GM19328 (cell line): ENCODE results near the gene VPS41.

Experiments
- ATAC-seq: cut with Tn5 transposase; IDR thresholded peaks from one replicate; pipeline ENCODE4 v1.9.1; 2021; ENCODE audit warnings: mild to moderate bottlenecking, moderate library complexity; ENCODE audit not compliant: unreplicated experiment

The VPS41 gene

DNA sequence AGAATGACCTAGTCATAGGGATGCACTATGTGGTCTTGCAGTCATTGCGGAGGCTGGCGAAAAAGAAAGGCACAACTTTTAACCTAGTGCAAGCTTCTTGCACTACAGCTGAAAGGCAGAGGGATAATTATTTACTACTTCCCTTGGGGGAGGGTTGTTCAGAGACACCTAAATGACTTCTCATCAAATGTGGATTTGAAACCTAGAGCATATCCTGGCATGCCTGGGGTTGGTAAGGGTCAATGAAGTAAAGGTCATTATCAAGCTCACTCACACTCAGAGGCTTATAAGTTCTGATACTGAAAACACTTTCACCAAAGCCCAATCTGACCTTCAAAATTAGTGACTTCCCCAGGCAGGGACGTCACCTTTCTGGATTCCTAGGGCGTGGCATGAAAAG, 168.9 kb downstream of the VPS41 start:
- no peak for ATAC-seq

DNA sequence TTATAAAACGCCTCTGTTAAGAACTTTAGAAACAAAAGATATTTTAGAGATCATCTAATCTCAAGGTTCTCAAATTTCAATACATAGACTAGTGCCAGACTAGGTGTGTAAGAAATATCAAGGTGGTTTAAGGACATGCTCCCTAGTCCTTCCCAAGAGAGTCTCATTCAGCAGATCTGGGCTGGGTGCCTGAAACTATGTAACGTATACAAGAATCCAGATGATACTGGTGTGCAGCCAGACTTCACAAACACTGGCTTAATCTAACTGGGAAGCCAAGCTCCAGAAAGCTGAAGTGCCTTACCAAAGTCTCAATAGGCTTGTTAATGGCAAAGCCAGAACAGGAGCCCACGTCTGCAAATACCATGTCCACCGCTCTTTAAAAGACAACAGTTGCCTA, 172.9 kb downstream of the VPS41 start:
- ATAC-seq = no peak

DNA sequence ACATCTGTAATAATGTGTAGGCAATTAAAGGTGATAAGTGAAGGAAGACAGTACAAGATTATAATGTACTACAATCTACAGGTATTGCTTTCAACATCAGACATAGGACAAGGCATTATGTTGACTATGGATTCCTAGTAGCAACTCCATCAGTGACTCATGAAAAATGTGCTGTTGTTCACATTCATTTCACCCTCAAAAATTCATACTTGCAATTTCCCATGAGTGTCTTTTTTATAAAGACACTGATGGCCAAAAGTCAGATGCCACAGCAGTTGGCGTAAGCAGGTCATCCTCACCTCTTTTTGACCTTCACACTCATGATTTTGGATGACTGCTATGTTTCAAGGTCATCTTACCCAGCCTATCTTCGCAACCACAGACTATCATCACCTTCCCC, 177.8 kb downstream of the VPS41 start:
- no peak for ATAC-seq

DNA sequence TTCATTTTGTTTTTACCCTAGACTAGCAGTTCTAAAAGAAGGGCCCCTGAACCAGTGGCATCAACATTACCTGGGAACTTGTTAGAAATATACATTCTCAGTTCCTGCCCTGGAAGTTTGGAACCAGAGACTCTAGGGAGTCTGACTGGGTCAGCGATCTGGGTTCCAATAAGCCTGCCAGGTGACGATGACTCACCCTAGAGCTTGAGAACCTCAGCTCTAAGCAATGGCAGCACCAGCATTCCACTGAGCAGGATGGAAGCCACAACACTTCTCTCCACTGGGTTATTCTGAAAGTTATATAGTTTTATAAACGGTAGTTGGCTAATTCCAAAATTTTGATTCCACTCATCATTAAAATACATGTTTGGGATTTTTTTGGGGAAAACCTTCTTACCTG, 180.8 kb downstream of the VPS41 start:
- ATAC-seq = no peak

DNA sequence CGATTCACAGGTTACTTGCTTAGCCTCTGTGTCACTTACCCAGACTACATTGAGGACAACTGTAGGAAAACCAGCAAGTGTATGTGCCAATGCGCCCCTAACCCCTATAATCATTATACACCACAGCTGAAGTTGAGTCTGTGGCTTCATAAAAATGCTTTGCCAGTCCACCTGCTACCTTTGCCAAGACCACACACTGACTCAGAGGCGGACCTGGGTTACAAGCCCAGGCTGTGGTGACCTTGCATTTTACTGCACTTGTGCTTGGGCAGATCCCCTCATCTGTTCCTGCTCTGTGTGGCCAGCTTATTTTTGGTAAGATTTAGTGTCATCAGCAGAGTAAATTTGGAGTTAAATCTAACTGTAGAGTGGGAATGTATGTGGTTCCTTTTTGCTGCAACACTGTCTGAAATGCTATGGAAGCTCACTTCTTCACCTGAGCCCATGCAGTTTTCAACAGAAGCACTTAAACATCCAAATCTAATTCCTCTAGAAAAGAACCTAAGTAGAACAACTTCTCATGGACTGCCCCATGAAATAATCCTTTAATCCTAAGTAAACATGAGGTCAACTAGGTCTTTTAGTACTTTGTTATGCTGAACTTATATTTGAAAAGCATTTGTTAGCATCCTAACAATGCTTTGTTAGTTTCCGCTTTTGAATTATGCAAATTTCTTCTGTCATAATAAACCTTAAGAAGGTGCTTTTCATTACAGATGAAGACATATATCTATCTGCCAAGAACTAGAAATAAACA, 181.6 kb downstream of the VPS41 start:
- no peak for ATAC-seq

DNA sequence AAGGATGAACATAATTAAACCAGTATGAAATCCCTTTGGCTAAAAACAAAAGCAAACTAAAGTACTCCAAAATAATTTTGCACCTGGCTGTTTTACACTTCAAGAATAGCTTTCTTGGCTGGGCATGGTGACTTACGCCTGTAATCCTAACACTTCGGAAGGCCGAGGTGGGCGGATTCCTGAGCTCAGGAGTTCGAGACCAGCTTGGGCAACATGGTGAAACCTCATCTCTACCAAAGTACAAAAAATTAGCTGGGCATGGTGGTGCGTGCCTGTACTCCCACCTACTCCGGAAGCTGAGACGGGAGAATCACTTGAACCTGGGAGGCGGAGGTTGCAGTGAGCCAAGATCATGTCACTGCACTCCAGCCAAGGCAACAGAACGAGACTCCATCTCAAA, 185.7 kb downstream of the VPS41 start:
- ATAC-seq = no peak

DNA sequence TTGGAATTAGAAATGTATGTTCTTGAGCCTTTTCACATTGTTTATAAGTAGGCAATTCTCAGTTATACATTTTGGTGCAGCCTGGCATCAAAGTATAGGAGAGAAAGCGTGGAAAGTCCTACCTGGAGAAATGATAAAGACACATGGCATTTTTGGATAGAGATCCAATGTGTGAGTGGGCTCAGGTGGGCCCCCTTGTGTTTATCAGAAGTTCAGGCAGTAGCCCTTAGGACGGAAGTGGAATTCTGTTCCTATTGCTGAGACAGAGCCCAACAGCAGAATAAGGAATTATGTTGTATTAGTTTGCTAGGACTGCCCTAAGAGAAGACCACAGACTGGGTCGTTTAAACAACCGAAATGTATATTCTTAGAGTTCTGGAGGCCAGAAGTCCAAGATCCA, 192.6 kb downstream of the VPS41 start:
- ATAC-seq = no peak

DNA sequence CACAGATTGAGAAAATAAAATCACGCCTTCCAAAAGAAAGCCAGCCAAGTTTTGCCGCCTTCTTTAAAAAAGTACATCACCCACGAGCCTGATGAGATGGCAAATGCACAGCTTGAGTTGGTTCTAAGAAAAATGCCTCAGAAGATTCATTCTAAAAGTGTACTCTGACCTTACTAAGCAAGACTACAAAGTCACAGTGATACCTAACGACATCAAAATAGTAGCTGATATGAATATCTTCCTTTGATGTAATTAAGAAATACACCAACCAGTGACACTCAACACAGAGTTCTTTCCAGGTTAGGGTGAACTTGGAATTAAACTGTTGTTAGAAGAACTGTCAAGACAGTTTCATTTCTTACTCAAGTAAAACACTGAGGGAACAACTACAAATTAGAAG, 199.9 kb downstream of the VPS41 start:
- ATAC-seq = no peak

DNA sequence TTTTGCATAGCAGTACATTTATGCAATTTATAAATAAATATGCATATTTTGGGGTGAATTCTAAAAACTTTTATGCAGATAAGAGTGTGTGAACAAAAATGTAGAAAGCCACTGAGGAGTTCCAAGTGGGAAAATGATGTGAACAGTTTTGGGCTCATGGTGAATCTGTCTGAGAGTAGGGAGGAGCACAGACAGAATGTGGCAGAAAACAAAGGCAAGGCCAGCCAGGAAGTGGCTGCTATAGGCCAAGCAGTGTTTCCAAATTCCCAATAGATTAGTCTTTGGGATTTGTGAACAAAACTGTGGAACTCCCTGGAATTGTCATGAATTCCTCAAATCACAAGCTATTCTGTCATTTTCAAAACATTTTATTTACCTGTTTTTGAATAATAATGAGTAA, 204.2 kb downstream of the VPS41 start:
- no peak for ATAC-seq

DNA sequence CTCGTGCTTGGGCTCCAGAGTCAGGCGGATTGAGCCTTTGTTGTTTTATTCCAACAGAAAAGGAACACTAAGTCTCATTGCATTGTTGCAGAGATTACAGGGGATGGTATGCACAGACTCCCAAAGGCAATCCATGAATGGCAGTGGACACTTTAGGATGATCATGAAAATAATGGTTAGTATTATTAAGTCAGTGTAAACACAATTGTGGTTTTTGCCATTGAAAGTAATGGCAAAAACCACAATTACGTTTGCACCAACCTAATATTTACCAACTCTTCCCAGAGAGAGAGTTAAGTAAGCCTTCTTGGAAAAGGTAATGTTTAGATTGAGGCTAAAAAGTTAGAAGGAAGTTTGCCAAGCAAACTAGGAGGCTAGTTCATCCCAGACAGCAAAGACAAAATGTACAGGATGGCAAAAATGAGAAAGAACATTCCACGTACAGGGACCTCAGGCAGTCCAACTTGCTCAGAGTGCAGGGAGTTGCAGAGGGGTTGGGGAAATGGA, 204.9 kb downstream of the VPS41 start:
- no peak for ATAC-seq

DNA sequence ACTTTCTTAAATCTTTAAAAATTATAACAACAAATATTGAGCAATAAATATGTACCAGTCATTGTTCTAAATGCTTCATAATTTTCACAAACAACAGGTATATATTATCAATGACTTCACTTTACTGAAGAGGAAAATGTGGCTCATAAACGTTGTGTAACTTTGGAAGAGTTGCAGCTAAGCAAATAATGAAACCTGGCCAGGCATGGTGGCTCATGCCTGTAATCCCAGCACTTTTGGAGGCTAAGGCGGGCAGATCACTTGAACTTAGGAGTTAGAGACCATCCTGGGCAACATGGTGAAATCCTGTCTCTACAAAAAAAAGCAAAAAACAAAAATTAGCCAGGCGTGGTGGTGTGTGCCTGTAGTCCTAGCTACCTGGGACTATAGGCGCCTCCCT, 205.9 kb downstream of the VPS41 start:
- ATAC-seq = no peak

DNA sequence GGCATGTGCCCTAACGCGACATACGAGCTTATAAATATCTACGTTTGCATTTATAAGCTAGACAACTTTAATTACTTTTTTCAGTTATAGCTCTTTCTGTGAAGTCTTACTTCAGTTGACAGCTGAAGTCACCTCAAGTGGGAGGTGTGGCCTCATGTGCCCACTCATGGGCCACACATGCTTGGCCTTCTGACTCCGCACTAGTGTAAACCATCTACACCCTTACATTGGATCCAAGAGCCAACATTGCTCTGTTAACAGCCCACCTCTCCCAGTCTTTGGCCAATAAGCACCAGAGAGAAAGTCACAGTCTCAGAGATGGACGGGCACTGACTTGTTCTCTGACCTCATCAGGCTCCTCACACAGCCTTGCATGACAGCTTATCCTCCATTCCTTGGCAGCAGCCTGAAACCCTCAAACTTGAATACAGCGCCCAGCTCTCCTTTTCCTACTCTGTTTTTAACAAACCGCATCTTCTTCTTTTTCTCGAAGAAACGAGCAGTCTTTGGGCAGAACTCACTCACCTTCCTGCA, 206.9 kb downstream of the VPS41 start:
- ATAC-seq = no peak

DNA sequence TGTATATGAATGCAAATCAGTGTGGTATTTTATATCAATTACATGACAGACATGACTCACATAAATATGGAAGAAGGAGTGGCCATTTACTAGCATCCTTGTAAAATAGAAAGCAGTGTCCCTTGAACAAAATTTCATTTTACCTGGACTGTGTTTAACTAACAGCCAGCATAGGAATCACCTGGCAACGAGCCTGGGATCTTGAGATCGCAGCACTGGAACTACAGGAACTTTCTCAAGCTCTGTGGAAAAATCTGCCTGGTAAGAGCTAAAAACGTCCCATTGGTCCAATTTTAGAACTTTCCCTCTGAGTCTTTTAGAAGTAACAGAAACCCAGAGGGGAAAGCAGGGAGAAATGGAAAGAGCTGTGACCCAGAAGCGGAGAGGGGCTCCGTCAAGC, 208.9 kb downstream of the VPS41 start:
- no peak for ATAC-seq

DNA sequence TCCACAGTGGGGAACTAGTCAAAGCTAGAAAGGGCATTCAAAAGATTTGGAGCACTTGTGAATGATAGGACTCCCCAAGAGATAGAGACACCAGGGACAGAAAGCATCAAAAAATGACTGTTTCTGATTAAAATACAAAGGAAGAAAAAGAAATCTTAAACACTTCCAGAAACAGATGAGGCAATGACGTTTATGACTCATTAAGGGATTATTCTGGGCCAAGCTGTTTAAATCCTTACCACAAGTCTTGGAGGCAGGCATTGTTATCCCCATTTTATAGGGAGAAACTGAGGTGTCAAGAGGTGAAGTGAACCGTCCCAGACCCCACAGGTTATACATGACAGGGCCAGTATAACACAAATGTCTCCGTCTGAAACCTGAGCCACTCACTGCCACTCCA, 209.5 kb downstream of the VPS41 start:
- no peak for ATAC-seq

DNA sequence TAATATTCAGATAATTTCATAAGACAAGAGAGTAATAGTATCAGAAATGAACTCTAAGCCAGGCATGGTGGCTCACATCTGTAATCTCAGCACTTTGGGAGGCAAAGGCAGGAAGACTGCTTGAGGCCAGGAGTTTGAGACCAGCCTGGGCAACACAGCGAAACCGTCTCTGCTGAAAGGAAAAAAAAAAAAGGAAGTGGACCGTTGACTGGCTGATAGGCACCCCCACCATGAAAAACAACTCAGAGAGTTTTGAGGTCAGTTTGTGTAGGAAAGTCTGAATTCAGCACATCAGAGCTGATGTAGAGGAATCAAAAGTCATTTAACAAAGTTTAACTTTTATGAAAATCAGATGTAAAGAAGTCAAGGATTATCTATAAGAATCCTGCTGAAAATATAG, 214.7 kb downstream of the VPS41 start:
- ATAC-seq = no peak

DNA sequence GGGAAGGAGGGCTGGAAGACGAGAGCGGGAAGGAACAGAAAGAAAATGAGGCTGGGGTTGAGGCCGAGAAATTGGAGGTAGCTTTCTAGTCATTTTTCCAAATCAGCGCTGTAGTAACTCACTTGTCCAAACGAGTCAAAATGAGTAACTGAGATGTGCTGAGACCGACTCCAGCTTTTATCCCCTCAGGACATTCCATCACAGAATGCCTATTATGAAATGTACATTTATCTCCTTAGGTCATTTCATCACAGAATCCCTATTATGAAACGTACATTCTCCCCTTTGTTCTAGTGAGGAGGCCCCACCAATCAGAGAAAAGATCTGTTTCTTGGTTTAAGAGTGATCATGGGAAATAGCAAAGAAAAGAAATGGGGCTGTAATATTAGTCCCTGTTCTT, 222.1 kb downstream of the VPS41 start:
- ATAC-seq = no peak

DNA sequence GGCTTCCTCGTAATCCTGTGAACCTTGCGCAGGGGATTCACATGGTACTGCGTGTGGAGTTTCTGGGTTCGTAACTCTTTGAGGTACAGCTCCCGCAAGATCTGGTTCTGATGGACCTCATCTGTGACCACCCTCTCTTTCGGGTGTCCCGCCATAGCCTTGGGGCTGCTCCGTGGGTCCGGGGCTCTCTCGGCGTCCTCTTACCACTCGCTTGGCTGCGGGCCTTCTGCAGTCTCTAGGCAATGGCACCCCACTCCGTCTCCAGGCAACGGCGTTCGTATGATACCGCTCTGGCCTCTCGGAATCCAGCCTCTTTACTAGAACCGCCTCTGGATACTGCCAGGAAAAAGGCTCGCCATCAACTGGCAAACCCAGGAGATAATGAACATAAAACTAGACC, 223.1 kb downstream of the VPS41 start:
- no peak for ATAC-seq

DNA sequence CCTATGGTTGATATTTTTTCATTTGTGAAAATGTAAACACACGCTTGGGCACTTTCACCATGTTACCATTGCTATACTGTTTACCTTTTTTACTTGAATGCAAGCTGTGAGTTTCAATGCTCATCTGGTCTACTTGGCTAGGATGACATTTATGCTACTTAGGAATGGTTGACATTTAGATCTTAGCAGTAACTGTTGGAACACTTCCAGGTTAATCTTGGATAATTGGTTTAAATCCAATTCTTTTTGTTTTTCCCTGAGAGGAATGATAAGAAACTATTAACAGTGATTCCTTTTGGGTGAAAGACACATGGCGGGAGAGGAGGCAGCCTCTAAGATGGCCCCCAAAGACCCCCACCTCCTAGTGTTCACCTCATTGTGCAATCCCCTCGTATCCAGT, 226.4 kb downstream of the VPS41 start:
- ATAC-seq = no peak

DNA sequence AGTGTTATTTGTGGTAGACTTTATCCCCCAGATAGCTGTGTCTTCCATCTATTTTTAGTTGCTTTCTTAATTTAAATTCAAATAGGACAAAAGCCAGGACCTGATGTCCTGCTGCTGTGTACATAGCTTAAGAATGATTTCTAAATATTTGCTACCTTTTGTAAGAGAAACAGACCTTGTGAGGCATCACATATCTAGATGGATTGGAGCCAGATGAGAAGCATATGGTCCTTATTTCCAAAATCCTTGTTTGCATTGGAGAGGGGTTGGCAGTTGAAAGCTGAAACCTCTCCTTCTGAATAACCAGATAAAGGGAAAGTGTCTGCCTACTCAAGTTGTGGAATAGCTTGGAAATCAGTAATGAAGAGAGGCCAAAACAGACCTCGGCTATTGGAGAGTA, 227.1 kb downstream of the VPS41 start:
- ATAC-seq = no peak

DNA sequence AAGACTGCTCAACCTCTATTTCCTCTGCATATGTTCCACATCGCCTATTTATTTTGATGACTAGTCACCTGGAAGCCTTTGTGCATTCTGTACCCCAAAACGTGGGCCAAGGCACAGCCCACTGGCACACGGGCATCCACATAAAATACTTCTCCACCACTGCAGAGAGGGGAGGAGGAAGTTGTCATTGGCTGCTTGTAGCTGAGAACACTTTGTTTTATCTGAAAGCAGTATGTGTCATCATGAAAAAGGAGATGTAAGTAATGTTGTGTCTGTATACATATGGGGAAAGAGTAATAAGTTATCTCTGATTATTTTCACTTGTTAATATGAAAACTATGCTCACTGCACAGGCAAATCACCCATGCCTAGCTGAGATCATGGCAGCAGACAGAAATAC, 229.6 kb downstream of the VPS41 start:
- no peak for ATAC-seq

DNA sequence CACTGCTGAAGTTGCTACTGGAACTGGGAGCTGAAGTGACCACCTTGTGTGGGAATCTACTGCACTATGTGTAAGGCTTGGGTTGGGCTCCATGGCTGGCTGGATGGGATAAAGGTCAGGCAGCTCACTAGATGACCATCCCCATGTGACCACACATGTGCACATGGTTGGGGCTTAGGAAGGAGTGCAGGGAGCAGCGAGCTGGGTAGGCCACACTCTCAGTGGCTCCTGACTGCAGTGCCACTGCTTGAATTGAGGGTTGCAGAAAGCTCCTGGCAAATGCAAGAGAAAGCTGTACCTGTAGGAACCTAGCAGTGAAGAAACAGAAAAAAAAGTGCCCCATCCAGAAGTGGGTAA, 230.3 kb downstream of the VPS41 start:
- no peak for ATAC-seq

DNA sequence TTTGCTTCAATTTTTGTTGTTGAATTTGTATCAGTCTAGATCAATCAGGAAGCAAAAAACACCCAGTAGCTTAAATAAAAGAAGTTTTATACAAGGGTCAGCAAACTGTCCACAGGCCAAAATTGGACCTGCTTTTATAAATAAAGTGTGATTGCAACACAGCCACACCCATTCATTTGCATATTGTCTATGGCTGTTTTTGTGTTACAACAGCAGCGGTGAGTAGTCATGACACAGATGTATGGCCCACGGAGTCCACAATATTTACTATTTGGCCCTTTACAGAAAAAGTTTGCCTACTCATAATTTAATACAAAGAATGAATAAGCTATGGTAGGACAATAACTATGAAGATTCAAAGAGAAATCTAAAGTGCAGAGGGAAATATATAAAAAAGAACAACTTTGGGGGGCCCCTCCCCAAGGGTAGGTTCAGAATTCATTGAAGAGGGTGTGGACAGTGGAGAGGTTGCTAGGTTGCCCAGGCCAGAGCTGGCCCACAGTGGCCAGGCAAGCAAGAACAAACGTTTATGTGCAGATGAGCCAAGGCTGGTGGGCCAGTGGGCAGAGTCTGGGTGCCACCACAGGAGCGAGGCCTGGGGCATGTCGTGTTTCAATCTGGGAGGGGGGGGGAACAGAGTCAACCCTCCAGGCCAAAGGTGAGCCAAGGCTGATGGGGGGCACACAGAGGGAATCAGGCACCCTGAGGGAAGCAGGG, 230.9 kb downstream of the VPS41 start:
- no peak for ATAC-seq
